ENCODE data around the gene UIMC1. TPM values are rescaled to one million over a fixed set of nuclear protein-coding genes. Genes with fewer than 3 reads are reported as not detected.

The UIMC1 gene
- total RNA-seq, 2 experiments from 2014 or later: 42.7 to 78.5 TPM

DNA sequence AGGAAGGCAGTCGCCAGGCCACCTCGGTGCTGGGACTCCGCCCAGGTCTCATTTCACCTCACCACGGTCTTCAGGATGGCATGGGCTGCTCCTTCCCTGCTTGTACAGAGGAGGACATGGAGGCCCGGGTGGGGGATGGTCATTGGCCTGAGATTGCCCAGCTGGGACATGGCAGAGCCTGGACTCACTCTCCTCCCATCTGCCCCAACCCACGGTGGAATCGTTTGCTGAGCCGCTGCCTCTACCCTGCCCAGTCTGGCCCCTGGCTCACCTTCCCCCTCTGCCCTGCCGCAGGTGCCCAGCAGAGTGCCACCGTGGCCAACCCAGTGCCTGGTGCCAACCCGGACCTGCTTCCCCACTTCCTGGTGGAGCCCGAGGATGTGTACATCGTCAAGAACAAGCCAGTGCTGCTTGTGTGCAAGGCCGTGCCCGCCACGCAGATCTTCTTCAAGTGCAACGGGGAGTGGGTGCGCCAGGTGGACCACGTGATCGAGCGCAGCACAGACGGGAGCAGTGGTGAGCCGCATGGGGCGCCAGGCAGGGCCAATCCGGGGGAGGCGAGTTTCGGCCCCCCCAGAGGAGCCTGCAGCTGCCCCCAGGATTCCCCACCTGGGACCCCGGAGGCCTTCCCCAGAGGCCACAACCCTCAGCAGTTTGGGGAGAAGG, 144.1 kb downstream of the UIMC1 start:
- DNase-seq (ENCODE audit: low spot score): peak; percentile 23
- H3K4me2 ChIP-seq (ENCODE audit: low read length): peak overlapping the region; percentile 57
- H3K27ac ChIP-seq (ENCODE audit: low read depth, low read length, poor library complexity, severe bottlenecking): no peak overlapping the region
- H3K4me3 ChIP-seq (ENCODE audit: low read depth, low read length, poor library complexity, severe bottlenecking): no peak overlapping the region
- ChIA-PET POLR2A (no interaction called here), CTCF (ENCODE audit: unreplicated experiment) (no interaction called here)
- H3K9me2 ChIP-seq (ENCODE audit: insufficient read depth, low read length): no peaks in the 10 kb centered on the region
- no peaks in the 10 kb centered on the region for H3K79me2 ChIP-seq (ENCODE audit: insufficient read depth, low read depth, low read length)
- intact Hi-C loops (cut with micrococcal nuclease; ENCODE audit: unreplicated experiment): no loop called here
- H2AFZ ChIP-seq (ENCODE audit: low read length): no peak overlapping the region
- no TSS peak for BruUV-seq (replicated peaks)
- no peaks in the 10 kb centered on the region for H3K9me3 ChIP-seq (ENCODE audit: low read length)
- H3K4me1 ChIP-seq (ENCODE audit: insufficient read depth, low read length, poor library complexity, severe bottlenecking): peaks cover 9% of the 10 kb centered on the region
- H4K20me1 ChIP-seq (ENCODE audit: insufficient read depth, low read length): no peaks in the 10 kb centered on the region
- TF ChIP-seq EZH2phosphoT487 (IDR thresholded peaks at IDR 0.05; ENCODE audit: borderline replicate concordance, low read depth, low read length): no peak
- TF ChIP-seq, protein P1, sequence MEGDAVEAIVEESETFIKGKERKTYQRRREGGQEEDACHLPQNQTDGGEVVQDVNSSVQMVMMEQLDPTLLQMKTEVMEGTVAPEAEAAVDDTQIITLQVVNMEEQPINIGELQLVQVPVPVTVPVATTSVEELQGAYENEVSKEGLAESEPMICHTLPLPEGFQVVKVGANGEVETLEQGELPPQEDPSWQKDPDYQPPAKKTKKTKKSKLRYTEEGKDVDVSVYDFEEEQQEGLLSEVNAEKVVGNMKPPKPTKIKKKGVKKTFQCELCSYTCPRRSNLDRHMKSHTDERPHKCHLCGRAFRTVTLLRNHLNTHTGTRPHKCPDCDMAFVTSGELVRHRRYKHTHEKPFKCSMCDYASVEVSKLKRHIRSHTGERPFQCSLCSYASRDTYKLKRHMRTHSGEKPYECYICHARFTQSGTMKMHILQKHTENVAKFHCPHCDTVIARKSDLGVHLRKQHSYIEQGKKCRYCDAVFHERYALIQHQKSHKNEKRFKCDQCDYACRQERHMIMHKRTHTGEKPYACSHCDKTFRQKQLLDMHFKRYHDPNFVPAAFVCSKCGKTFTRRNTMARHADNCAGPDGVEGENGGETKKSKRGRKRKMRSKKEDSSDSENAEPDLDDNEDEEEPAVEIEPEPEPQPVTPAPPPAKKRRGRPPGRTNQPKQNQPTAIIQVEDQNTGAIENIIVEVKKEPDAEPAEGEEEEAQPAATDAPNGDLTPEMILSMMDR (conservative IDR thresholded peaks at IDR 0.05; ENCODE audit: low read length): peak; percentile 23; the same call in 1 of the 2 replicates
- no peaks in the 10 kb centered on the region for H3K36me3 ChIP-seq (ENCODE audit: insufficient read depth, low read length)

DNA sequence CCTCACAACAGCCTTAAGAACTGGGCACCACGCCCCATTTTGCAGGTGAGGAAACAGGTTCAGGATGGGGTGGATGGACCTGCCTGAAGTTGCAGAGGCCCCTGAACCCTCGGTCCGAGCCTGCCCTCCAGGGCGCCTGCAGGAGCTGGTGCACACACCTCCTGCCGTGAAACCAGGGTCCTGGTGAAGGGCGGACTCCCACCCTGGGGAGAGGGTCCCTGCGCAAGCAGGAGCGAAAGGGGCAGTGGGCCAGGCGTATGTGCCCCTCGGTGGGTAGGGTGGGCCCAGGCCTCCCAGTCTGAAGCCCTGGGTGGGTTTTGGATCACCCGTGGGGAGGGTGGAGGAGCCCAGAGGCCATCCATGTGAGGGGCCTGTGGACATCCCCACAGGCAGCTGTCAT, 145.3 kb downstream of the UIMC1 start:
- Histone ChIP-seq H3K36me3 (ENCODE audit: insufficient read depth, low read length) (no peaks in the 10 kb centered on the region), H2AFZ (ENCODE audit: low read length) (no peak overlapping the region), H3K4me2 (ENCODE audit: low read length) (no peak overlapping the region), H3K79me2 (ENCODE audit: insufficient read depth, low read depth, low read length) (no peaks in the 10 kb centered on the region), H3K4me1 (ENCODE audit: insufficient read depth, low read length, poor library complexity, severe bottlenecking) (peaks cover 9% of the 10 kb centered on the region), H3K27ac (ENCODE audit: low read depth, low read length, poor library complexity, severe bottlenecking) (no peak overlapping the region), H3K4me3 (ENCODE audit: low read depth, low read length, poor library complexity, severe bottlenecking) (no peak overlapping the region), H4K20me1 (ENCODE audit: insufficient read depth, low read length) (no peaks in the 10 kb centered on the region), H3K9me3 (ENCODE audit: low read length) (no peaks in the 10 kb centered on the region), H3K9me2 (ENCODE audit: insufficient read depth, low read length) (no peaks in the 10 kb centered on the region)
- ChIA-PET POLR2A (no interaction called here), CTCF (ENCODE audit: unreplicated experiment) (interaction anchor here (0.6 kb wide), 1 partner anchor 210 kb away, joined by 3 read pairs; no protein-coding TSS in a partner anchor)
- TF ChIP-seq, protein P1 (conservative IDR thresholded peaks at IDR 0.05; ENCODE audit: low read length): no peak
- no peak for TF ChIP-seq EZH2phosphoT487 (IDR thresholded peaks at IDR 0.05; ENCODE audit: borderline replicate concordance, low read depth, low read length)
- no peak for DNase-seq (ENCODE audit: low spot score)
- intact Hi-C loops (cut with micrococcal nuclease; ENCODE audit: unreplicated experiment): no loop called here
- no TSS peak for BruUV-seq (replicated peaks)

DNA sequence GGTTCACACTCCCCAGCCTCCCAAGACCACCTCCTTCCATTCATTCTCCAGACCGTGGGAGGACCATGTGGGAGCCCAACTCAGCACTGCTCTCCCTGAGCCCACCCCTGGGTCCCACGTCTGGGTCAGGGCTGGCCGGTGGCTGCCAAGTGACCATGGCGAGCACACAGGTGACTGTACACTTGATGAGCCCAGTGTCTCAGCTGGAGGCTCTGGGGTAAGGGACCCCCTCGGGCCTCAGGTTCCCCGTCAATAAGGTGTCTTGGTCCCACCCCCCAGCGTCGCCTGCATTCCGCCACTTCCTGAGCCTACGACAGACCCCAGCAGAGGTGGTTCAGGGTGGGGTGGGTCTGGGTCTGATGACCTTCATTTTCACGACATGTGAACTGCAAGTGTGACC, 146.2 kb downstream of the UIMC1 start:
- no peaks in the 10 kb centered on the region for H3K79me2 ChIP-seq (ENCODE audit: insufficient read depth, low read depth, low read length)
- TF ChIP-seq, protein P1 (conservative IDR thresholded peaks at IDR 0.05; ENCODE audit: low read length): no peak
- no peak for TF ChIP-seq EZH2phosphoT487 (IDR thresholded peaks at IDR 0.05; ENCODE audit: borderline replicate concordance, low read depth, low read length)
- CTCF ChIA-PET (ENCODE audit: unreplicated experiment): interaction anchor here (0.6 kb wide), 1 partner anchor 209 kb away, joined by 3 read pairs; no protein-coding TSS in a partner anchor

More for the DNA sequence above, 146.2 kb downstream of the UIMC1 start:
- Histone ChIP-seq H3K36me3 (ENCODE audit: insufficient read depth, low read length) (no peaks in the 10 kb centered on the region), H3K4me2 (ENCODE audit: low read length) (no peak overlapping the region), H3K27ac (ENCODE audit: low read depth, low read length, poor library complexity, severe bottlenecking) (no peak overlapping the region), H3K4me1 (ENCODE audit: insufficient read depth, low read length, poor library complexity, severe bottlenecking) (peaks cover 9% of the 10 kb centered on the region), H2AFZ (ENCODE audit: low read length) (no peak overlapping the region), H4K20me1 (ENCODE audit: insufficient read depth, low read length) (no peaks in the 10 kb centered on the region), H3K4me3 (ENCODE audit: low read depth, low read length, poor library complexity, severe bottlenecking) (no peak overlapping the region), H3K9me3 (ENCODE audit: low read length) (no peaks in the 10 kb centered on the region), H3K9me2 (ENCODE audit: insufficient read depth, low read length) (no peaks in the 10 kb centered on the region)
- intact Hi-C loops (cut with micrococcal nuclease; ENCODE audit: unreplicated experiment): no loop called here
- POLR2A ChIA-PET: no interaction called here
- no peak for DNase-seq (ENCODE audit: low spot score)
- no TSS peak for BruUV-seq (replicated peaks)
